Measurements from ENCODE around the gene IKBKE.
A peak's percentile ranks its signal among the peaks of the same experiment; 100 is the strongest.

The IKBKE gene

GRCh38 chr1:206540044-206540780, 69.9 kb downstream of the IKBKE start:
- H3K9ac ChIP-seq: peak overlapping the region; percentile 66
- H3K4me3 ChIP-seq: peak overlapping the region; percentile 2; the same call in 1 of the 2 replicates
- TF ChIP-seq Cebpa-rat (IDR thresholded peaks at IDR 0.05): no peak
- peaks cover 3% of the 10 kb centered on the region; the same call in 1 of the 2 replicates for H4K20me1 ChIP-seq
- H3K27ac ChIP-seq: peak overlapping the region; percentile 86
- H3K36me3 ChIP-seq: peaks cover 5% of the 10 kb centered on the region; the same call in 1 of the 2 replicates
- H3K4me1 ChIP-seq: peaks cover 100% of the 10 kb centered on the region
- H3K27me3 ChIP-seq: no peaks in the 10 kb centered on the region
- H3K9me3 ChIP-seq: no peaks in the 10 kb centered on the region
- peak overlapping the region; percentile 89 for H3K4me2 ChIP-seq

DNA sequence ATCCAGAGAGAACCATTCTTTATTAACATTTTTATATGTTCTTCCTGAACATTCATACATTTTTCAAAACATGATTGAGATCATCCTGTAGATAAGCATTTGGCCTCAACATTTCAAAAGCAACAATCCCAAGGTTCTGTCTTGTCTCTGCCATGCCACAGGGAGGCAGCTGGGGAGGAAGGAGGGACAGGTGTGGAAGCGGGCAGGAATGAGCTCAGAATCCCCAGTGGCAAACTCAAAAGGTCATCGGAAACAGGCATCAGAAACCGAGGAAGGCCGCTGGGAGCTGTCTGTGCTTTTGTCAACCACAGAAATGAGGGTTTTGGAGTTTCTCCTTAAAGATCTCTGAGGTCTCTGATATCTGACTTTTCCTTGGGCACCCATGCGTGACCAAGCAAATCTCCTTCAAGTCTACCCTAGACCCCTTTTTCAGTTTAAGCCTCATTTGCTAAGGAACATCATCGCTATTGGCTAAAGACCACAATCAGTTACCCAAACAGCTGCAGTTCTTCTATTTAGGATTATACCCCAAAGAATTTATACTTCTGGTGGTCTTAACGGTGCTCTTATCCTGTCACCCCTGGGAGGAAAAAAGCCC, 71.1 kb downstream of the IKBKE start:
- peak overlapping the region; percentile 86 for H3K27ac ChIP-seq
- no peak for TF ChIP-seq Cebpa-rat (IDR thresholded peaks at IDR 0.05)
- peaks cover 5% of the 10 kb centered on the region; the same call in 1 of the 2 replicates for H3K36me3 ChIP-seq
- peaks cover 99% of the 10 kb centered on the region for H3K4me1 ChIP-seq
- peak overlapping the region; percentile 38; the same call in 1 of the 2 replicates for H3K4me3 ChIP-seq
- H3K4me2 ChIP-seq: peak overlapping the region; percentile 89
- H3K9me3 ChIP-seq: no peaks in the 10 kb centered on the region
- H3K9ac ChIP-seq: peak overlapping the region; percentile 54; the same call in 1 of the 2 replicates
- H4K20me1 ChIP-seq: no peaks in the 10 kb centered on the region; the same call in 1 of the 2 replicates
- no peaks in the 10 kb centered on the region for H3K27me3 ChIP-seq

DNA sequence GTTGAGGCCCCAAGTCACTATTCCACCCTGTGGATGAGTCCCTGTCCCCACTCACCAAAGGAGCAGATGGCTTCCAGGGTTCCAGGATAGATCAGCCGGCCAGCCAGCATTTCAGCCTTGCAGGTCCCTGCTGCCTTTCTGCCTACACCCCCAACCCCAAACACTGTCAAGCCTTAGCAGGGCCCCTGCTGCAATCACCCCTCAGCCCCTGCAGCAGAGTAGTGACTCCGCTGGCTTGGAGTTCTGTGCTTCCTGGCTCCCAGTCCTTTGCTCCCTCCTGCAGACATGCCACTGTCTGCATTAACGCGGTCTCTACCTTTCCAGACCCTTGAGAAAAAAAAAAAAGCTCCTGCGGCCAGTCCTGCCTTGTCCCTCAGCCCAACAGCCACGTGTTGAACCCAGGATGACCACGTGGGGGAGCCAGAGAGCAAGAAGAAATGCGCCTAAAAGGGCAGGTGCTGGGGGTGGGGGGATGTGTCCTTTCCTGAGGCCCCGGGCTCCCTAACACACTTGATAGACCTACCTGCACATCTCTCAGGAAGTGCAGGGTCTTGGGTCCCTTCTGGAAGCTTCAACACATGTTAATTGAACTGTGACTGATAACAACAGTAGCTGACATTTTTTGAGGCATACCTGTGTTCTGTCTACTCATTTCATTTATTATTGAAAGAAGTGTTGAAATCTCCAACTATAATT, 74.4 kb downstream of the IKBKE start:
- no peak for TF ChIP-seq Cebpa-rat (IDR thresholded peaks at IDR 0.05)
- Histone ChIP-seq H3K27me3 (no peaks in the 10 kb centered on the region), H3K36me3 (peaks cover 26% of the 10 kb centered on the region), H3K9ac (peak overlapping the region; percentile 63), H3K27ac (peak overlapping the region; percentile 86), H3K9me3 (peaks cover 4% of the 10 kb centered on the region; the same call in 1 of the 2 replicates), H3K4me3 (no peak overlapping the region), H3K4me1 (peaks cover 79% of the 10 kb centered on the region), H3K4me2 (peak overlapping the region; percentile 89), H4K20me1 (no peaks in the 10 kb centered on the region)

- Histone ChIP-seq H3K27me3 (no peaks in the 10 kb centered on the region), H4K20me1 (no peaks in the 10 kb centered on the region), H3K36me3 (peaks cover 26% of the 10 kb centered on the region), H3K27ac (no peak overlapping the region), H3K9ac (no peak overlapping the region), H3K4me3 (no peak overlapping the region), H3K9me3 (peaks cover 4% of the 10 kb centered on the region; the same call in 1 of the 2 replicates), H3K4me2 (peak overlapping the region; percentile 89; the same call in 1 of the 2 replicates), H3K4me1 (peaks cover 79% of the 10 kb centered on the region)
- no peak for TF ChIP-seq Cebpa-rat (IDR thresholded peaks at IDR 0.05)
Observed at GRCh38 chr1:206545351-206545750, 75.1 kb downstream of the IKBKE start.

Data from BLaER1 (cell line).